Stimulated activated naive CD4-positive, alpha-beta T cell (primary cell): ENCODE data around the gene MAP3K12.
"Not testable (repeated sequence)": the region's sequence is repeated elsewhere in the genome, so short reads cannot be mapped to it uniquely, and the experiment has no call there.

Experiments
- DNase-seq, 6 experiments: peaks; one replicate each; lab custom pipeline; 2025; lab: John Stamatoyannopoulos, UW

MAP3K12 gene

GRCh38 chr12:53489242-53489864 lies 9.9 kb downstream of the MAP3K12 start:
- no peak for DNase-seq

GRCh38 chr12:53486736-53487487 lies 12.3 kb downstream of the MAP3K12 start:
- DNase-seq, result no peak

- DNase-seq, result no peak
These were observed 13.1 kb downstream of the MAP3K12 start for GRCh38 chr12:53485955-53486735.

GRCh38 chr12:53484686-53485575 lies 14.3 kb downstream of the MAP3K12 start:
- no peak for DNase-seq

GRCh38 chr12:53483979-53484377 lies 15.3 kb downstream of the MAP3K12 start:
- no peak for DNase-seq

- no peak for DNase-seq
These were observed 15.9 kb downstream of the MAP3K12 start for GRCh38 chr12:53483225-53483978.

- DNase-seq, result no peak
These were observed 16.6 kb downstream of the MAP3K12 start for GRCh38 chr12:53482626-53483168.

GRCh38 chr12:53481939-53482586 lies 17.2 kb downstream of the MAP3K12 start:
- no peak for DNase-seq

GRCh38 chr12:53481458-53481857 lies 17.8 kb downstream of the MAP3K12 start:
- DNase-seq, result not testable (repeated sequence)

- DNase-seq, result no peak
These were observed 18.5 kb downstream of the MAP3K12 start for GRCh38 chr12:53480491-53481442.

GRCh38 chr12:53479331-53479730 lies 19.9 kb downstream of the MAP3K12 start:
- DNase-seq, result no peak

- no peak for DNase-seq
These were observed 20.4 kb downstream of the MAP3K12 start for GRCh38 chr12:53478865-53479264.

GRCh38 chr12:53476769-53477209 lies 22.5 kb downstream of the MAP3K12 start:
- peak in 1 of 6 experiments; percentile 21 for DNase-seq

GRCh38 chr12:53474819-53475218 lies 24.4 kb downstream of the MAP3K12 start:
- DNase-seq, result no peak

GRCh38 chr12:53474077-53474476 lies 25.2 kb downstream of the MAP3K12 start:
- DNase-seq, result no peak

GRCh38 chr12:53472056-53472582 lies 27.1 kb downstream of the MAP3K12 start:
- DNase-seq, result no peak

- no peak for DNase-seq
These were observed 31.0 kb downstream of the MAP3K12 start for GRCh38 chr12:53468282-53468681.

GRCh38 chr12:53467880-53468279 lies 31.4 kb downstream of the MAP3K12 start:
- DNase-seq, result no peak

GRCh38 chr12:53467082-53467481 lies 32.2 kb downstream of the MAP3K12 start:
- DNase-seq, result no peak
